ENCODE measurements around the gene DPP6.

GRCh38 chr7:154726368-154726767 is 674.2 kb downstream of the DPP6 start:
- TF ChIP-seq POLR2AphosphoS5 (IDR thresholded peaks at IDR 0.05) (no peak), CTCF (IDR thresholded peaks at IDR 0.05) (no peak)
